Subcutaneous adipose tissue (tissue), 4 donors: ENCODE results near the gene PLCXD1. TPM values are rescaled to one million over a fixed set of nuclear protein-coding genes. Genes with fewer than 3 reads are reported as not detected.

ENCODE experiments used
- total RNA-seq, 4 donors: library from RNA; depleted of rRNA; stranded (reverse); fragments of >200 nt; gene quantifications; one replicate each; pipeline ENCODE4 v1.1.0, GENCODE V29; 2016
- TF ChIP-seq, protein P1 (sequence below): fragments of 450-650 bp; IDR thresholded peaks from one replicate; pipeline ENCODE4 v1.5.1; 2016; ENCODE audit warnings: low read depth, mild to moderate bottlenecking, control low read depth, antibody characterized with exemption, moderate library complexity

Gene PLCXD1
- total RNA-seq, 4 donors from 2014 or later: 6.6 to 84.2 (median 11.3) TPM

GRCh38 chrX:262381-262909 is 18.7 kb upstream of the PLCXD1 start:
- TF ChIP-seq, protein P1, sequence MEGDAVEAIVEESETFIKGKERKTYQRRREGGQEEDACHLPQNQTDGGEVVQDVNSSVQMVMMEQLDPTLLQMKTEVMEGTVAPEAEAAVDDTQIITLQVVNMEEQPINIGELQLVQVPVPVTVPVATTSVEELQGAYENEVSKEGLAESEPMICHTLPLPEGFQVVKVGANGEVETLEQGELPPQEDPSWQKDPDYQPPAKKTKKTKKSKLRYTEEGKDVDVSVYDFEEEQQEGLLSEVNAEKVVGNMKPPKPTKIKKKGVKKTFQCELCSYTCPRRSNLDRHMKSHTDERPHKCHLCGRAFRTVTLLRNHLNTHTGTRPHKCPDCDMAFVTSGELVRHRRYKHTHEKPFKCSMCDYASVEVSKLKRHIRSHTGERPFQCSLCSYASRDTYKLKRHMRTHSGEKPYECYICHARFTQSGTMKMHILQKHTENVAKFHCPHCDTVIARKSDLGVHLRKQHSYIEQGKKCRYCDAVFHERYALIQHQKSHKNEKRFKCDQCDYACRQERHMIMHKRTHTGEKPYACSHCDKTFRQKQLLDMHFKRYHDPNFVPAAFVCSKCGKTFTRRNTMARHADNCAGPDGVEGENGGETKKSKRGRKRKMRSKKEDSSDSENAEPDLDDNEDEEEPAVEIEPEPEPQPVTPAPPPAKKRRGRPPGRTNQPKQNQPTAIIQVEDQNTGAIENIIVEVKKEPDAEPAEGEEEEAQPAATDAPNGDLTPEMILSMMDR: no peak

GRCh38 chrX:264634-265455 is 16.3 kb upstream of the PLCXD1 start:
- TF ChIP-seq, protein P1: no peak

GRCh38 chrX:265502-265901 is 15.7 kb upstream of the PLCXD1 start:
- TF ChIP-seq, protein P1: no peak

DNA sequence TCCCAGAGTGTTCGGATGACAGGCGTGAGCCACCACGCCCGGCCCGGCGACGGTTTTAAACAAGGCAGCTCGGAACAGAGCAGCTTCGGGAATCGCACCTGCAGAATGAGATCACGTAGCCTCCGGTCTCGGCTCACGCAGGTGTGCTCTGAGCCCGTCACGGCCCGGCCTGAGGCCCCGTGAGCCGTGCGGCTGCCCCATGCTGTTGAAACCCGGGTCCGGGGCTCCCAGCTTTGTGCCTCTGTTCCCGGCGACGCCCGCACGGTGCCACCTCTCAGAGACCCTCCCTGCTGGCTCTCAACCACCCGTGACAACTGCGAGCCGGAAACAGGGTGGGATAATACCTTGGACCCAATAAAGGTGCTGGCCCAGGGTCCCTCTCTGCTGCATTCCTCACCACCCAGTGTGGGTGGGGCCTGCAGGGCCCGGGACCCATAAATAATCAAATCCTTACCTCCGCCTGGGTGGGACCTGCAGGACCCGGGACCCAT is 13.4 kb upstream of the PLCXD1 start:
- TF ChIP-seq, protein P1: no peak

GRCh38 chrX:270848-271367 is 10.3 kb upstream of the PLCXD1 start:
- TF ChIP-seq, protein P1: no peak

DNA sequence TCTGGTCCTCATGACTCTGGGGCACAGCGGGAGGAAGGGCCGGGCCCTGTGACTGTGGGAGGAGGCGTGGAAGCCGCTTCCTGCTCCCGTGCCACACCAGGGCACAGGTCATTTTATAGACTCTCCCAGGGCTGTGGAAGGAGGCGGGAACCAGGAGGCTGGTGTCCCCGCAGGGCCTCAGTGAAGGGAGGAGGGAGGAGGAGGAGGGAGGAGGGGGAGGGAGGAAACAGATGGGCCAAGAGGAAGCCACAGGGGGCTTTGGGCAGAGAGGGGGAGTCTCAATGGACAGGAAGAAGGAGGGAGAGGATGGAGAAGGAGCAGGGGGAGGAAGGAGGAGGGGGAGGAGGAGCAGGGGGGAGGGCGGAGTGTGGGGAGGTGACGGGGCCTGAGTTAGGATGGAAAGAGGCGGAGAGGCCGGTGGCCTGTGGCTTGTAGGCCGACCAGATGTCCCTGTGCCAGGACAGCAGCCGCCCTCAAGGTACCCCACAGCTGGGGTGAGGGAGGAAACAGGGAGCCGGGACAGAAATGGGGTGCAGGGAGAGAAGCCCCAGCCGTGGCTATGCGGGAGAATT is 6.2 kb upstream of the PLCXD1 start:
- TF ChIP-seq, protein P1: no peak

DNA sequence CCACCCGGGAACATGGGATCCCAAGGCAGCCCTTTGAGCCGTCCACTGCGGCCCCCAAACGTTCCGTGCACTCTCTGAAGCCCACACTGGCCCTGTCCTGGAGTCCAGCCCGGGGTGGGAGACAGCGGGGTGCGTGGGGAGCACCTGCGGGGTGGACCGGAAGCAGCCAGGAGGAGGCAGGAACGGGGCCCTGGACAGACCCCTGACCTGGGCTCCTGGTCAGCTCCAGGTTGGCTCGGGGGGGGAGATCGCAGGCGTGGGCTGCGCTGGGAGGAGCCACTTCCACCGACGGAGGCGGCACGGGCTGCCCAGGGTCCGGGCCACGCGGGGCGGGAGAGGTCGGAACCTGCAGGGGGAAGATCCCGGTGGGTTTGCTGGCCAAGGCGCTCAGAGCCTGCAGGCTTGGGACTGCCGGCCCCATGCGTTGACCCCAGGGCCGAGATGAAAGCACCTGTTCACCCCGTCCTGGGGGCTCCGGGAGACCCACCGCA is 5.7 kb upstream of the PLCXD1 start:
- TF ChIP-seq, protein P1: no peak
